Tibial nerve (tissue), 4 donors: ENCODE measurements around the gene ADAM33. TPM values are rescaled to one million over a fixed set of nuclear protein-coding genes. Genes with fewer than 3 reads are reported as not detected.

ENCODE experiments used
- DNase-seq, 2 donors: peaks; one replicate each; pipeline ENCODE4 v3.0.0-alpha.2; 2019; ENCODE audit warnings: low spot score in 2 of 2
- H3K27ac ChIP-seq, 4 donors: fragments of 200-600 bp; sonication (generic) in 3 of 4; one replicate each; pipeline ENCODE4 v1.5.1; 2017 to 2019; ENCODE audit warnings: mild to moderate bottlenecking in 1 of 4
- H3K27me3 ChIP-seq, 2 donors: fragments of 200-600 bp; sonication (generic) in 1 of 2; one replicate each; pipeline versions ENCODE4 v1.5.1 to v1.6.0; 2017 to 2019
- H3K36me3 ChIP-seq, 3 donors: fragments of 200-600 bp; sonication (generic); one replicate each; pipeline ENCODE4 v1.5.1; 2018 to 2019
- H3K4me1 ChIP-seq, 4 donors: fragments of 200-600 bp; sonication (generic) in 3 of 4; one replicate each; pipeline ENCODE4 v1.5.1; 2017 to 2019
- H3K4me3 ChIP-seq, 4 donors: fragments of 200-600 bp; sonication (generic) in 3 of 4; one replicate each; pipeline ENCODE4 v1.5.1; 2017 to 2019; ENCODE audit warnings: mild to moderate bottlenecking in 1 of 4, moderate library complexity in 1 of 4
- H3K9me3 ChIP-seq, 4 donors: fragments of 200-600 bp; sonication (generic) in 3 of 4; one replicate each; pipeline ENCODE4 v1.5.1; 2017 to 2019
- EP300 ChIP-seq, 2 donors: sonication (generic); formaldehyde crosslinking; IDR thresholded peaks; one replicate each; pipeline ENCODE4 v1.6.1; 2017; ENCODE audit warnings: antibody characterized with exemption in 2 of 2, mild to moderate bottlenecking in 1 of 2
- POLR2A ChIP-seq, 2 donors: fragments of 450-650 bp; IDR thresholded peaks; one replicate each; pipeline ENCODE4 v1.6.1; 2017; ENCODE audit warnings: antibody characterized with exemption in 2 of 2, mild to moderate bottlenecking in 2 of 2, moderate library complexity in 2 of 2
- WGBS, 2 donors: methylation state at CpG; one replicate each; pipeline ENCODE4 v1.1.5; 2018; 5-methylcytosine and 5-hydroxymethylcytosine counted together
- total RNA-seq, 4 donors: library from RNA; depleted of rRNA; stranded (reverse); fragments of >200 nt; gene quantifications; one replicate each; pipeline ENCODE4 v1.1.0, GENCODE V29; 2016
- TF ChIP-seq, protein P1 (sequence below), 5 experiments: fragments of 200-600 bp in 3 of 5; fragments of 450-650 bp in 2 of 5; sonication (generic) in 3 of 5; IDR thresholded peaks; one replicate each; pipeline ENCODE4 v1.5.1; 2016 to 2019; ENCODE audit warnings: antibody characterized with exemption in 5 of 5, mild to moderate bottlenecking in 3 of 5, moderate library complexity in 2 of 5

ADAM33 gene
- total RNA-seq, 4 donors from 2014 or later, result 162 to 385 (median 274) TPM

DNA sequence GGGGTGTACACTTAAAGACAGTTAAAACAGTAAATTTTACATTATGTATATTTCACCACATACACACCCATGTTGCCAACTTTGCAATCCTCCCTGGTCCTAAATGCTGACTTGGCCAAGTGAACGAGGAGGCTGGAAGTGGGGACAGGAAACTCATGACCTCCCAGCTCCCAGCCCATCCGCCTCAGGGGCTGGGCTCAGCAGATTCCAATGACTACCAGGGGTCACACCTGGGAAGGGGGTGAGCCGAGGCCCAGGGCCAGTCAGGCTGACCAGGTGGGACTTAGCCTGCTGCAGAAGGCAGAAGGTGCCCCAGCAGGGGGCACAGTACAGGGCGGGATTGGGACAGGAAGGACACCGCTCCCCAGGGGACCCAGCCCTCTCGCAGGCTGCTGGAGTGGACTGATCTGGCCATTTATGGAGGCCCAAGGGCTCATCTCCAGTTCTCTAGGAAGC, 28.2 kb upstream of the ADAM33 start:
- TF ChIP-seq POLR2A (IDR thresholded peaks at IDR 0.05) (no peak), EP300 (IDR thresholded peaks at IDR 0.05) (peak in 1 of 2 donors; percentile 38)
- TF ChIP-seq, protein P1, sequence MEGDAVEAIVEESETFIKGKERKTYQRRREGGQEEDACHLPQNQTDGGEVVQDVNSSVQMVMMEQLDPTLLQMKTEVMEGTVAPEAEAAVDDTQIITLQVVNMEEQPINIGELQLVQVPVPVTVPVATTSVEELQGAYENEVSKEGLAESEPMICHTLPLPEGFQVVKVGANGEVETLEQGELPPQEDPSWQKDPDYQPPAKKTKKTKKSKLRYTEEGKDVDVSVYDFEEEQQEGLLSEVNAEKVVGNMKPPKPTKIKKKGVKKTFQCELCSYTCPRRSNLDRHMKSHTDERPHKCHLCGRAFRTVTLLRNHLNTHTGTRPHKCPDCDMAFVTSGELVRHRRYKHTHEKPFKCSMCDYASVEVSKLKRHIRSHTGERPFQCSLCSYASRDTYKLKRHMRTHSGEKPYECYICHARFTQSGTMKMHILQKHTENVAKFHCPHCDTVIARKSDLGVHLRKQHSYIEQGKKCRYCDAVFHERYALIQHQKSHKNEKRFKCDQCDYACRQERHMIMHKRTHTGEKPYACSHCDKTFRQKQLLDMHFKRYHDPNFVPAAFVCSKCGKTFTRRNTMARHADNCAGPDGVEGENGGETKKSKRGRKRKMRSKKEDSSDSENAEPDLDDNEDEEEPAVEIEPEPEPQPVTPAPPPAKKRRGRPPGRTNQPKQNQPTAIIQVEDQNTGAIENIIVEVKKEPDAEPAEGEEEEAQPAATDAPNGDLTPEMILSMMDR (IDR thresholded peaks at IDR 0.05), result no peak
- H3K9me3 ChIP-seq, result no peaks in the 10 kb centered on the region
- H3K4me1 ChIP-seq, result peaks cover 0 to 17% (median 0%) of the 10 kb centered on the region in 4 donors
- H3K27me3 ChIP-seq, result no peaks in the 10 kb centered on the region
- H3K36me3 ChIP-seq, result no peaks in the 10 kb centered on the region
- no peak overlapping the region for H3K27ac ChIP-seq
- H3K4me3 ChIP-seq, result peak overlapping the region in 1 of 4 donors; percentile 8
- no peak for DNase-seq
- WGBS, 2 donors, result 35 to 59% methylated on average over 2 to 6 of the region's 6 CpGs

DNA sequence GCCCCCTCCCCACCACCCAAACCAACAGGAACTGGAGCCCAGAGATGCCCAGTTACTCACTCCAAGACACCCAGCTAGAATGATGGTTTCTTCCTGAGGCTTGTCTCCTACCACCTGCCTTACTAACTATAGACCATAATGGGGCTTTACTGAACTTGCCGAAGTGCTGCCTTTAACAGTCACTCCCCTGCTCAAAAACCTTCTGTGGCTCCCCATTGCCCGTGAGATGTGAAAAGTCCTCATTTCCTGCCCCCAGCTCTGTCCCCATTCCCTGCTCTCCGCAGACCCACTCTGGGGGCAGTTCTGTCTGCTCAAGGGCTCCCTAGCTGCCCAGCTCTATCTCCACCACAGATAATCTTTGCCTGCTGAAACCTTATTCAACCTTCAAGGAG, 25.7 kb upstream of the ADAM33 start:
- peaks cover 0 to 17% (median 0%) of the 10 kb centered on the region in 4 donors for H3K4me1 ChIP-seq
- H3K36me3 ChIP-seq, result no peaks in the 10 kb centered on the region
- no peaks in the 10 kb centered on the region for H3K9me3 ChIP-seq
- no peak overlapping the region for H3K27ac ChIP-seq
- 87 to 91% methylated on average over 3 of the region's 3 CpGs for WGBS, 2 donors
- no peak overlapping the region for H3K4me3 ChIP-seq
- no peak for DNase-seq
- H3K27me3 ChIP-seq, result no peaks in the 10 kb centered on the region
- TF ChIP-seq POLR2A (IDR thresholded peaks at IDR 0.05) (no peak), EP300 (IDR thresholded peaks at IDR 0.05) (no peak)
- TF ChIP-seq, protein P1 (IDR thresholded peaks at IDR 0.05), result no peak

DNA sequence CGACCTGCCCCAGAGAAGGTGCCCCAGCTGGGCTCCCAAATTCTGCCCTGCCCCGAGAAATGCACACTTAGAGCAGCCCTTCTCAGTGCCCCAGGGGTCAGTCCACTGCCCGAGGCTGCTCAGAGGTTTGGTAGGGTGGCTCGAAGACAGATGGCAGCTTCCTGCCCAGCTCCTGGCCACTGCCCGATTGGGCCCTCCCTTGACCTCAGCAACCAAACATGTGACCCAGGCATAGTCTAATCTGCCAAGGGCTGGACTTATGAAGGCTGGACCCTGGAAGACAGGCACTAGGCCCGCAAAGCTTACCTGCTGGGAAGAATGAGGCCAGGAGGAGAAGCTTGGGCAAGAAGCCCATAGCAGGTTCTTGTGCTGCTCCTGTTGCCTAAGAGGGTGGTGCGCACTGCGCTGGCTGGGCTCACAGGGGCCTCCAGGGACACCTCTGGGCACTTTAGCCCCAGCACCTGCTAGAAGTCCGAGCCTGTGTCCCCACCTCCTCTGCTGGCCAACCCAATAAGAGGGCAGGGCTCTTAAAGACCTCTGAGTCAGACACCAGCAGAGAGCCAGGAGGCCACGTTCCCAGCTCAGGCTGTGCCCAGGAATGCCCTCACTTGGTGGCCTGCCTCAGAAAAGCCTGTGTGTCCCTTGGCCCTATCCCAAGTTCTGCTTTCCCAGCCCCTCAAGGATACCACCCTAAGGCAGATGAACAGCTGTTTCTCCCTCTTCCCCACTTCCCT, 25.1 kb upstream of the ADAM33 start:
- Histone ChIP-seq H3K9me3 (no peaks in the 10 kb centered on the region), H3K36me3 (no peaks in the 10 kb centered on the region), H3K4me1 (peaks cover 0 to 17% (median 0%) of the 10 kb centered on the region in 4 donors), H3K27me3 (no peaks in the 10 kb centered on the region), H3K27ac (no peak overlapping the region), H3K4me3 (no peak overlapping the region)
- no peak for TF ChIP-seq POLR2A (IDR thresholded peaks at IDR 0.05)
- no peak for TF ChIP-seq EP300 (IDR thresholded peaks at IDR 0.05)
- TF ChIP-seq, protein P1 (IDR thresholded peaks at IDR 0.05), result no peak
- no peak for DNase-seq
- WGBS, 2 donors, result 52 to 74% methylated on average over 5 to 6 of the region's 10 CpGs

DNA sequence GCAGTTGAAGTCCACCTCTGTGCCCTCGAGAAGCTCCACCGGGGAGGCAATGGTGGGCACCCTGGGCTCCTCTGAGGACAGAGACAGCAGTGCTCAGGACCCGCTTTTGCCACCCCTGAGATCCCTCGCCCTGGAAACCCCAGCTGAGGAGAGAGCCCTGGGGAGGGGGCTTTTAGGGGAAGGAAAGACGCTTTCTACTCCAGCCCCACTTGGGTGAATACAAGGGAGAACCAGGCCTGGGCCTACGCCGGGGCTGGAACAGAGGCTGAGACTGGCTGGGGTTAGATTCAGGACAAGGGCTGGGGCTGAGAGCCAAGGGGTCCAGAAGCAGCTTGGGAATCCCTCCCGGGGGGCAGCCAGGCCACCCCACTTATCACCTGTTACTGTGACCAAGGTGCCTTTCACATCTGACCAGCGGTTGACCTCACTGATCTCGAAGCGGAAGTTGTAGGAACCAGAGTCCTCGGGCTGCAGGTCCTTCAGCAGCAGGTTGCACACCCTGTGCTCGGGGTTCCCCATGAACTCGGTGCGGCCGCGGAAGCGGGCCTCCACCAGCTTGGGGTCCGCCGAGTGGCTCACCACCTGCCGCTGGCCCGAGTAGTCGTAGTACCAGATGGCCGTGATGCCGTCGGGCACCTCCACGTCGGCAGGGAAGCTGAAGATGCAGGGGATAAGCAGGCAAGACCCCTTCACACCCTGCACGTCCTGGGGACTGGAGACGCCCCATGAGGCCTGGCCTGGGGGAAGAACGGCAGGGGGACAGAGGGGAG, 24.3 kb upstream of the ADAM33 start:
- no peak for DNase-seq

More for the DNA sequence above, 24.3 kb upstream of the ADAM33 start:
- TF ChIP-seq POLR2A (IDR thresholded peaks at IDR 0.05) (no peak), EP300 (IDR thresholded peaks at IDR 0.05) (no peak)
- TF ChIP-seq, protein P1 (IDR thresholded peaks at IDR 0.05), result no peak
- 93 to 94% methylated on average over 24 to 31 of the region's 31 CpGs for WGBS, 2 donors
- H3K27me3 ChIP-seq, result no peaks in the 10 kb centered on the region
- H3K4me3 ChIP-seq, result no peak overlapping the region
- H3K4me1 ChIP-seq, result peaks cover 0 to 12% (median 0%) of the 10 kb centered on the region in 4 donors
- no peaks in the 10 kb centered on the region for H3K36me3 ChIP-seq
- H3K9me3 ChIP-seq, result no peaks in the 10 kb centered on the region
- H3K27ac ChIP-seq, result no peak overlapping the region
